Activated CD8-positive, alpha-beta T cell treated with anti-CD3 and anti-CD28 coated beads for 36 hours (primary cell): ENCODE measurements around the gene RAB13. TPM values are rescaled to one million over a fixed set of nuclear protein-coding genes. Genes with fewer than 3 reads are reported as not detected.

ENCODE experiments used
- ATAC-seq: fragments of 200-7000 bp; cut with Tn5 transposase; one replicate; pipeline ENCODE4 v1.10.0; 2021; ENCODE audit warnings: mild to moderate bottlenecking, moderate library complexity
- CTCF ChIA-PET: fragments of 350-600 bp; sonication (Branson Sonifier 250); formaldehyde crosslinking; loops from one replicate; lab custom pipeline; 2021; ENCODE audit warnings: antibody characterized with exemption; lab: Charles Lee
- POLR2A ChIA-PET: fragments of 350-600 bp; sonication (Branson Sonifier 250); formaldehyde crosslinking; loops from one replicate; lab custom pipeline; 2021; ENCODE audit warnings: antibody characterized with exemption; lab: Charles Lee
- DNase-seq: peaks from one replicate; pipeline ENCODE4 v3.0.0-alpha.2; 2020
- H3K27ac Mint-ChIP-seq: one replicate; pipeline ENCODE4 v1.8.0; 2021; ENCODE audit warnings: mild to moderate bottlenecking, mixed read lengths
- H3K27me3 Mint-ChIP-seq: one replicate; pipeline ENCODE4 v1.8.0; 2021; ENCODE audit warnings: mixed read lengths
- H3K36me3 Mint-ChIP-seq: one replicate; pipeline ENCODE4 v1.8.0; 2021; ENCODE audit warnings: low read depth, mixed read lengths
- H3K4me1 Mint-ChIP-seq: one replicate; pipeline ENCODE4 v1.8.0; 2021; ENCODE audit warnings: low read depth, mixed read lengths
- H3K4me3 Mint-ChIP-seq: one replicate; pipeline ENCODE4 v1.8.0; 2021; ENCODE audit warnings: mild to moderate bottlenecking, moderate library complexity, mixed read lengths
- H3K9me3 Mint-ChIP-seq: one replicate; pipeline ENCODE4 v1.8.0; 2021; ENCODE audit warnings: mixed read lengths
- CTCF ChIP-seq: fragments of 200-600 bp; IDR thresholded peaks from one replicate; pipeline ENCODE4 v1.8.0; 2022; ENCODE audit warnings: antibody characterized with exemption, mild to moderate bottlenecking
- intact Hi-C: fragments of 100-400 bp; cut with micrococcal nuclease; formaldehyde crosslinking; loops from one replicate; pipeline ENCODE4 v1.10.0; 2022
- total RNA-seq, 2 experiments: library from RNA; stranded (reverse); gene quantifications; one replicate each; pipeline ENCODE4 v1.2.3, GENCODE V29; 2021

Gene RAB13
- total RNA-seq, 2 experiments from 2014 or later = 41.7 to 45.6 TPM

- Mint-ChIP-seq H3K4me1 (peaks cover 26% of the 10 kb centered on the region), H3K9me3 (no peaks in the 10 kb centered on the region), H3K27me3 (no peaks in the 10 kb centered on the region), H3K36me3 (peaks cover 45% of the 10 kb centered on the region), H3K4me3 (peak overlapping the region; percentile 88), H3K27ac (peak overlapping the region; percentile 99)
- ATAC-seq (peak; percentile 48), DNase-seq (peak; percentile 79)
- ChIA-PET POLR2A (interaction anchor here (0.8 to 8.9 kb wide), 26 partner anchors 10 to 326 kb away, joined by 3 to 126 read pairs (median 4); partner anchors contain the start of genes CREB3L4, CRTC2, GATAD2B and HAX1), CTCF (interaction anchor here (0.9 to 4.8 kb wide), 21 partner anchors 10 to 212 kb away, joined by 3 to 59 read pairs (median 6); partner anchors contain the start of genes CREB3L4, CRTC2, GATAD2B and JTB)
- intact Hi-C loops = no loop called here
- no peak for TF ChIP-seq CTCF
Measured at GRCh38 chr1:153945795-153946621, 40.1 kb downstream of the RAB13 start.

DNA sequence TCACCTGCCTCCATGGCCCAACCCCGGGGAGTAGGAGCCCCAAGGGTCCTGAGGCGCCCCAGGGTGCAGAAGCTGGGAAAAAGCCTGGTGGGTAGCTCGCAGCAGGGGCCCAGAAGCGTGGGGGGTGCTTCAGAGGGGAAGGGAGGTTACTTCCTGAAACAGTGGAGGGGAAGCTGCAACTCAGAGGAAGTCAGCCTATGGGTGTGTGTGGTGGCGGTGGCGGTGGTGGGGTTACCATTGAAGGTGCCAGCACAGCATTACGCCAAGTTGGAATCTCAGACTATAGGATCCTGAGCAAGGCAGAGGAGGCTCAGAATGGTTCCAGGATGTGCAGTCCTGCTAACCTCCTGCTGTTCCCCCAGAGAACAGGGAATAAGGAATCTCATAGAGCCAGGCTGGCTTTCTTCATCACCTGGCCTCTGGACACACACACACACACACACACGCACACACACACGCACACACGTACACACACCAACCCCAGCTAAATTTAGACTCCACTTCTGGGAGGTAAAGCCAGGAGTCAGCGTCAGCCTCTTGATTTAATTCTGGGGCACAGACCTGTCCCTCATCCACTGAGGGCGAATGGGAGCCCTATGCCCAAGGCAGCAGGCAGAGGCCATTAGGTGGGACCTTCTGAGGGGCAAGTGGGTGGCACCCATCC is 40.9 kb downstream of the RAB13 start:
- ChIA-PET CTCF (interaction anchor here (0.8 to 4.8 kb wide), 12 partner anchors 10 to 212 kb away, joined by 3 to 59 read pairs (median 9); partner anchors contain the start of genes CREB3L4, CRTC2, GATAD2B and RAB13), POLR2A (interaction anchor here (0.9 to 8.9 kb wide), 28 partner anchors 11 to 327 kb away, joined by 3 to 126 read pairs (median 4); partner anchors contain the start of genes CREB3L4, CRTC2, GATAD2B and HAX1)
- no peaks in the 10 kb centered on the region for H3K27me3 Mint-ChIP-seq
- H3K36me3 Mint-ChIP-seq = peaks cover 45% of the 10 kb centered on the region
- H3K4me3 Mint-ChIP-seq = peak overlapping the region; percentile 88
- peaks cover 29% of the 10 kb centered on the region for H3K4me1 Mint-ChIP-seq
- peak; percentile 73 for ATAC-seq
- H3K9me3 Mint-ChIP-seq = no peaks in the 10 kb centered on the region
- H3K27ac Mint-ChIP-seq = peak overlapping the region; percentile 99
- TF ChIP-seq CTCF = no peak
- peak; percentile 94 for DNase-seq
- intact Hi-C loops = no loop called here

DNA sequence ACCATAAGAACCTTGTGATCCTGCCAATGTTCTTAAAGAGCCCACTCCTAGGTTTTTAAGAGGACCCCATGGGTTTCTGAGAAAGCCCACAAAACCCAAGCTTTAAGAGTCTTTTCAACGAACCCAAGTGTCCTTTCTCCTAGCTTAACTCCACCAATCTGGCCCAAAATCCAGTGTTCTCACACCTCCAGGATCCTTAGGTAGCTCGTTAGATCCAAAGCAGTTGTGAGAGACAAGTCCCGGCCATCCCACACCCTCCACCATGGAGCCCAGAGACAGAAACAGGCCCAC is 41.4 kb downstream of the RAB13 start:
- peaks cover 31% of the 10 kb centered on the region for H3K4me1 Mint-ChIP-seq

More for the DNA sequence above, 41.4 kb downstream of the RAB13 start:
- peak overlapping the region; percentile 88 for H3K4me3 Mint-ChIP-seq
- intact Hi-C loops = no loop called here
- H3K9me3 Mint-ChIP-seq = no peaks in the 10 kb centered on the region
- no peak for ATAC-seq
- no peaks in the 10 kb centered on the region for H3K27me3 Mint-ChIP-seq
- no peak for TF ChIP-seq CTCF
- peaks cover 48% of the 10 kb centered on the region for H3K36me3 Mint-ChIP-seq
- ChIA-PET POLR2A (interaction anchor here (1.0 to 8.9 kb wide), 21 partner anchors 10 to 237 kb away, joined by 3 to 126 read pairs (median 5); partner anchors contain the start of genes CREB3L4, CRTC2, GATAD2B and JTB), CTCF (interaction anchor here (0.8 to 4.8 kb wide), 9 partner anchors 11 to 213 kb away, joined by 3 to 59 read pairs (median 29); partner anchors contain the start of genes CREB3L4, GATAD2B, RAB13 and SLC39A1)
- H3K27ac Mint-ChIP-seq = peak overlapping the region; percentile 99
- DNase-seq = no peak
